Measurements from ENCODE around the gene KRT85. TPM values are rescaled to one million over a fixed set of nuclear protein-coding genes. Genes with fewer than 3 reads are reported as not detected.

KRT85 gene
- total and polyA plus RNA-seq, 7 donors, result not detected

- WGBS, 3 donors, result 70 to 81% (median 71%) methylated on average over 1 of the region's 1 CpG
- no peak for TF ChIP-seq CTCF (IDR thresholded peaks at IDR 0.05)
- no peak for DNase-seq
- H3K36me3 ChIP-seq (ENCODE audit: insufficient read depth in 1 of 2, low read depth in 1 of 2), result no peaks in the 10 kb centered on the region
- intact Hi-C loops (cut with DNase I), result no loop called here
- ATAC-seq, result no peak
- no peak overlapping the region for H3K4me3 ChIP-seq
- H3K9me3 ChIP-seq, result peaks cover 11% of the 10 kb centered on the region
- peaks cover 0 to 25% (median 9%) of the 10 kb centered on the region in 3 donors for H3K27me3 ChIP-seq (ENCODE audit: insufficient read depth in 3 of 3, low read length in 2 of 3)
- H3K27ac ChIP-seq, result no peak overlapping the region
- H3K4me1 ChIP-seq, result no peaks in the 10 kb centered on the region
Observed at GRCh38 chr12:52337054-52337453, 30.2 kb downstream of the KRT85 start.

- H3K4me3 ChIP-seq, result no peak overlapping the region
- no peaks in the 10 kb centered on the region for H3K36me3 ChIP-seq (ENCODE audit: insufficient read depth in 1 of 2, low read depth in 1 of 2)
- peaks cover 11% of the 10 kb centered on the region for H3K9me3 ChIP-seq
- H3K27ac ChIP-seq, result no peak overlapping the region
- intact Hi-C loops (cut with DNase I), result no loop called here
- ATAC-seq (no peak), DNase-seq (no peak)
- 77 to 88% (median 88%) methylated on average over 2 of the region's 2 CpGs for WGBS, 3 donors
- TF ChIP-seq CTCF (IDR thresholded peaks at IDR 0.05), result no peak
- peaks cover 0 to 29% (median 7%) of the 10 kb centered on the region in 3 donors for H3K27me3 ChIP-seq (ENCODE audit: insufficient read depth in 3 of 3, low read length in 2 of 3)
- no peaks in the 10 kb centered on the region for H3K4me1 ChIP-seq
Observed at GRCh38 chr12:52336641-52337040, 30.6 kb downstream of the KRT85 start.

- DNase-seq (no peak), ATAC-seq (no peak)
- H3K27ac ChIP-seq, result no peak overlapping the region
- H3K4me1 ChIP-seq, result no peaks in the 10 kb centered on the region
- no peaks in the 10 kb centered on the region for H3K36me3 ChIP-seq (ENCODE audit: insufficient read depth in 1 of 2, low read depth in 1 of 2)
- H3K4me3 ChIP-seq, result no peak overlapping the region
- intact Hi-C loops (cut with DNase I), result no loop called here
- H3K27me3 ChIP-seq (ENCODE audit: insufficient read depth in 3 of 3, low read length in 2 of 3), result peaks cover 0 to 27% (median 7%) of the 10 kb centered on the region in 3 donors
- H3K9me3 ChIP-seq, result peaks cover 11% of the 10 kb centered on the region
- 36 to 48% (median 39%) methylated on average over 4 of the region's 4 CpGs for WGBS, 3 donors
- no peak for TF ChIP-seq CTCF (IDR thresholded peaks at IDR 0.05)
Observed at GRCh38 chr12:52335598-52336262, 31.6 kb downstream of the KRT85 start.

- Histone ChIP-seq H3K9me3 (peaks cover 11% of the 10 kb centered on the region), H3K4me3 (no peak overlapping the region), H3K4me1 (no peaks in the 10 kb centered on the region), H3K27me3 (ENCODE audit: insufficient read depth in 3 of 3, low read length in 2 of 3) (peaks cover 0 to 20% (median 4%) of the 10 kb centered on the region in 3 donors), H3K36me3 (ENCODE audit: insufficient read depth in 1 of 2, low read depth in 1 of 2) (no peaks in the 10 kb centered on the region), H3K27ac (no peak overlapping the region)
- 91 to 94% (median 94%) methylated on average over 3 of the region's 3 CpGs for WGBS, 3 donors
- DNase-seq (no peak), ATAC-seq (no peak)
- TF ChIP-seq CTCF (IDR thresholded peaks at IDR 0.05), result no peak
- intact Hi-C loops (cut with DNase I), result no loop called here
Observed at GRCh38 chr12:52334185-52334584, 33.1 kb downstream of the KRT85 start.

GRCh38 chr12:52333321-52333720 lies 34.0 kb downstream of the KRT85 start:
- Histone ChIP-seq H3K27ac (no peak overlapping the region), H3K9me3 (peaks cover 11% of the 10 kb centered on the region), H3K36me3 (ENCODE audit: insufficient read depth in 1 of 2, low read depth in 1 of 2) (no peaks in the 10 kb centered on the region), H3K4me3 (no peak overlapping the region), H3K4me1 (no peaks in the 10 kb centered on the region), H3K27me3 (ENCODE audit: insufficient read depth in 3 of 3, low read length in 2 of 3) (peaks cover 0 to 15% (median 3%) of the 10 kb centered on the region in 3 donors)
- intact Hi-C loops (cut with DNase I), result no loop called here
- WGBS, 3 donors, result 71 to 81% (median 76%) methylated on average over 3 of the region's 3 CpGs
- ATAC-seq (no peak), DNase-seq (no peak)
- TF ChIP-seq CTCF (IDR thresholded peaks at IDR 0.05), result no peak

All from psoas muscle (tissue), 8 donors.